ENCODE results near the gene SRPK2. TPM values are rescaled to one million over a fixed set of nuclear protein-coding genes. Genes with fewer than 3 reads are reported as not detected.

The SRPK2 gene
- total RNA-seq, 1 experiment from 2014 or later, result 58.2 TPM

DNA sequence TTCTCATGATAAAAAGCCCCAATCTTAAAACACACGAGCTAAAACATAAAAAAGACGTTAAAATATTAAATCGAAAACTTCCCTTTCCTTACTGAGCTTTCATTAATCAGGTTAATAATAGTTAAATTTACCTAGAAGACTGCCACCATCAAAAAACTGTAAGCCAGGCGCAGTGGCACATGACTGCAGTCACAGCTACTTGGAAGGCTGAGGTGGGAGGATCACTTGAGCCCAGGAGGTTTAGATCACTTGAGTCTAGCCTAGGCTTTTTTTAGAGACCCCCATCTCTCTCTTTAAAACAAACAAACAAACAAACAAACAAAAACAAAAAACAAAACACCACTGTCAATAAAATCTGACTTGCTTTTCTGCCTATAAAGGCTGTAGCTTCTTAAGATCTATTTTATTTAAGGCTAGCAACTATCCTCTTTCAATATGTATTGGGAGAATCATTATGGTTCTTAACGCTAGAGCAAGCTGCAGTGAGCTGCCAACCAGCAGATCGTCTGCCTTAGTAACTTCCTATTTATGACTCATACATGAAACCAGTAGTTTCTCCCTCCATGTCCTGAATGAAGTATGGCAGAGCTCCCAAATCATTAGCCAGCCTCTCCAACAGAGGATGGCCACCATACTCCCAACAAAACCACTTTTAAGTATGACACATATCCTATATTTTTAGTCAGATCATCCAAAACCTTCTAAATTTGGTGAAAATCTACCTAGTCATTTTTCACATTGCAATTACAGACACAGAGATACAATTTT lies 163.7 kb downstream of the SRPK2 start:
- Histone ChIP-seq H3K27ac (ENCODE audit: low read length) (peak overlapping the region; percentile 72), H3K27me3 (ENCODE audit: control insufficient read depth, insufficient read depth, low read length) (no peaks in the 10 kb centered on the region), H3K4me1 (ENCODE audit: control insufficient read depth, insufficient read depth, low read length) (peaks cover 23% of the 10 kb centered on the region), H3K9me3 (ENCODE audit: control insufficient read depth, insufficient read depth, low read depth, low read length) (no peaks in the 10 kb centered on the region; the same call in 1 of the 2 replicates), H3K36me3 (ENCODE audit: control insufficient read depth, insufficient read depth, low read length) (no peaks in the 10 kb centered on the region), H3K4me3 (ENCODE audit: low read depth in 2 of 2, low read length in 2 of 2) (peak overlapping the region in 1 of 2 experiments; percentile 7; a peak in 2 of 4 replicates)
- TF ChIP-seq, protein P1, sequence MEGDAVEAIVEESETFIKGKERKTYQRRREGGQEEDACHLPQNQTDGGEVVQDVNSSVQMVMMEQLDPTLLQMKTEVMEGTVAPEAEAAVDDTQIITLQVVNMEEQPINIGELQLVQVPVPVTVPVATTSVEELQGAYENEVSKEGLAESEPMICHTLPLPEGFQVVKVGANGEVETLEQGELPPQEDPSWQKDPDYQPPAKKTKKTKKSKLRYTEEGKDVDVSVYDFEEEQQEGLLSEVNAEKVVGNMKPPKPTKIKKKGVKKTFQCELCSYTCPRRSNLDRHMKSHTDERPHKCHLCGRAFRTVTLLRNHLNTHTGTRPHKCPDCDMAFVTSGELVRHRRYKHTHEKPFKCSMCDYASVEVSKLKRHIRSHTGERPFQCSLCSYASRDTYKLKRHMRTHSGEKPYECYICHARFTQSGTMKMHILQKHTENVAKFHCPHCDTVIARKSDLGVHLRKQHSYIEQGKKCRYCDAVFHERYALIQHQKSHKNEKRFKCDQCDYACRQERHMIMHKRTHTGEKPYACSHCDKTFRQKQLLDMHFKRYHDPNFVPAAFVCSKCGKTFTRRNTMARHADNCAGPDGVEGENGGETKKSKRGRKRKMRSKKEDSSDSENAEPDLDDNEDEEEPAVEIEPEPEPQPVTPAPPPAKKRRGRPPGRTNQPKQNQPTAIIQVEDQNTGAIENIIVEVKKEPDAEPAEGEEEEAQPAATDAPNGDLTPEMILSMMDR (IDR thresholded peaks at IDR 0.05), result no peak
- no peak for TF ChIP-seq TCF7L2 (IDR thresholded peaks at IDR 0.05; ENCODE audit: low read depth, low read length)
- no peak for TF ChIP-seq POLR2AphosphoS5 (IDR thresholded peaks at IDR 0.05; ENCODE audit: low read depth, low read length)
- no peak for TF ChIP-seq SIN3A (IDR thresholded peaks at IDR 0.05; ENCODE audit: borderline replicate concordance, insufficient read depth, low read depth, low read length)
- TF ChIP-seq, protein P2, sequence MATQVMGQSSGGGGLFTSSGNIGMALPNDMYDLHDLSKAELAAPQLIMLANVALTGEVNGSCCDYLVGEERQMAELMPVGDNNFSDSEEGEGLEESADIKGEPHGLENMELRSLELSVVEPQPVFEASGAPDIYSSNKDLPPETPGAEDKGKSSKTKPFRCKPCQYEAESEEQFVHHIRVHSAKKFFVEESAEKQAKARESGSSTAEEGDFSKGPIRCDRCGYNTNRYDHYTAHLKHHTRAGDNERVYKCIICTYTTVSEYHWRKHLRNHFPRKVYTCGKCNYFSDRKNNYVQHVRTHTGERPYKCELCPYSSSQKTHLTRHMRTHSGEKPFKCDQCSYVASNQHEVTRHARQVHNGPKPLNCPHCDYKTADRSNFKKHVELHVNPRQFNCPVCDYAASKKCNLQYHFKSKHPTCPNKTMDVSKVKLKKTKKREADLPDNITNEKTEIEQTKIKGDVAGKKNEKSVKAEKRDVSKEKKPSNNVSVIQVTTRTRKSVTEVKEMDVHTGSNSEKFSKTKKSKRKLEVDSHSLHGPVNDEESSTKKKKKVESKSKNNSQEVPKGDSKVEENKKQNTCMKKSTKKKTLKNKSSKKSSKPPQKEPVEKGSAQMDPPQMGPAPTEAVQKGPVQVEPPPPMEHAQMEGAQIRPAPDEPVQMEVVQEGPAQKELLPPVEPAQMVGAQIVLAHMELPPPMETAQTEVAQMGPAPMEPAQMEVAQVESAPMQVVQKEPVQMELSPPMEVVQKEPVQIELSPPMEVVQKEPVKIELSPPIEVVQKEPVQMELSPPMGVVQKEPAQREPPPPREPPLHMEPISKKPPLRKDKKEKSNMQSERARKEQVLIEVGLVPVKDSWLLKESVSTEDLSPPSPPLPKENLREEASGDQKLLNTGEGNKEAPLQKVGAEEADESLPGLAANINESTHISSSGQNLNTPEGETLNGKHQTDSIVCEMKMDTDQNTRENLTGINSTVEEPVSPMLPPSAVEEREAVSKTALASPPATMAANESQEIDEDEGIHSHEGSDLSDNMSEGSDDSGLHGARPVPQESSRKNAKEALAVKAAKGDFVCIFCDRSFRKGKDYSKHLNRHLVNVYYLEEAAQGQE (IDR thresholded peaks at IDR 0.05; ENCODE audit: insufficient read depth in 1 of 2, low read depth in 2 of 2, low read length in 1 of 2), result no peak
- ChIA-PET CTCF (no interaction called here), POLR2A (interaction anchor here (0.7 kb wide), 1 partner anchor 22 kb away, joined by 3 read pairs; no protein-coding TSS in a partner anchor)
- ATAC-seq, result peak; percentile 96
- no TSS peak for BruUV-seq (replicated peaks)
- in situ Hi-C loops (cut with HindIII; ENCODE audit: low pct_unique_long_range_greater_than_20kb, low sequenced_read_pairs) (no loop called here), intact Hi-C loops (cut with micrococcal nuclease; ENCODE audit: unreplicated experiment) (no loop called here)
- DNase-seq (ENCODE audit: low read depth, low spot score), result peak; percentile 84

DNA sequence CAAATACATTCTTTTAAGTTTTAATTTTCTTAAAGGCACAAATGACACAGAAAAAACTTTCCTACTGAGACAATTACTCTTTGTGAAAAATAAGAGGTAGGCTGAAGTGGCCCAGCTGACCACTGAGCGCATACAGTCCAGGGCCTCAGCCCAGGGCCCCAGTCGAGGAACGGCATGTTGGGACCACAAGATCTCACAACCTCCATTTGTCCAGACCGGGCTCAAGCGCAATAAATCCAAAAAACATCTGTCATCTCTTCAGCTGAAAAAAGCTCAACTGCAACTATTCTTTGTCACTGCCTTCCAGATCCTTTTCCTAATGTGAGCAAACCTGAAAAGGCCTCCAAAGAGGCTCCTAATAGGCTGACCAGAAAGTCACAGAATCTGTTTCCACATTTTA lies 165.8 kb downstream of the SRPK2 start:
- Histone ChIP-seq H3K4me3 (ENCODE audit: low read depth in 2 of 2, low read length in 2 of 2) (no peak overlapping the region), H3K4me1 (ENCODE audit: control insufficient read depth, insufficient read depth, low read length) (peaks cover 27% of the 10 kb centered on the region), H3K9me3 (ENCODE audit: control insufficient read depth, insufficient read depth, low read depth, low read length) (no peaks in the 10 kb centered on the region; the same call in 1 of the 2 replicates), H3K27ac (ENCODE audit: low read length) (no peak overlapping the region), H3K36me3 (ENCODE audit: control insufficient read depth, insufficient read depth, low read length) (no peaks in the 10 kb centered on the region), H3K27me3 (ENCODE audit: control insufficient read depth, insufficient read depth, low read length) (no peaks in the 10 kb centered on the region)
- in situ Hi-C loops (cut with HindIII; ENCODE audit: low pct_unique_long_range_greater_than_20kb, low sequenced_read_pairs) (no loop called here), intact Hi-C loops (cut with micrococcal nuclease; ENCODE audit: unreplicated experiment) (no loop called here)
- TF ChIP-seq, protein P1 (IDR thresholded peaks at IDR 0.05), result no peak
- TF ChIP-seq POLR2AphosphoS5 (IDR thresholded peaks at IDR 0.05; ENCODE audit: low read depth, low read length), result no peak
- TF ChIP-seq, protein P2 (IDR thresholded peaks at IDR 0.05; ENCODE audit: insufficient read depth in 1 of 2, low read depth in 2 of 2, low read length in 1 of 2), result no peak
- TF ChIP-seq TCF7L2 (IDR thresholded peaks at IDR 0.05; ENCODE audit: low read depth, low read length), result no peak
- TF ChIP-seq SIN3A (IDR thresholded peaks at IDR 0.05; ENCODE audit: borderline replicate concordance, insufficient read depth, low read depth, low read length), result no peak
- no TSS peak for BruUV-seq (replicated peaks)
- ATAC-seq (no peak), DNase-seq (ENCODE audit: low read depth, low spot score) (no peak)
- ChIA-PET CTCF (no interaction called here), POLR2A (no interaction called here)
